ENCODE results near the gene CYP39A1. TPM values are rescaled to one million over a fixed set of nuclear protein-coding genes. Genes with fewer than 3 reads are reported as not detected.

Gene CYP39A1
- total RNA-seq, 1 experiment from 2014 or later: not detected

DNA sequence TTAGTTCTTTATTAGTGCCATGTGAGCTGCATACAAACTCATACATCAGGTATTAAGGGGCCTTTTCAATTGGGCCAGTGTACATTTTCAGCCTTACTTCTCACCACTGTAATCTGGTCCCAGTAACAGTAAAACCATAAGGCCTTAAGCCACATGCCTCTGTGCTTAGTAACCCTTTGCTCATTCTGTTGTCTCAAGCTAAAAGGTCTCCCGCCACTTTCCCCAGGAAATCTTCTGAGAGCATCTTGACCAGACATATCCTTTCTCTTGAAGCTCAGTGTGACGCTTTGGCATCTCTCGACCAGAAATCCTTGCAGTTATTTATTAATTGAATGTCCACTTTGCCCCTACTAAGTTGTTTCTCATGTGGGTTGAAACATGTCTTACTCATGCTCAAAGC lies 68.0 kb downstream of the CYP39A1 start:
- TF ChIP-seq, protein P1, sequence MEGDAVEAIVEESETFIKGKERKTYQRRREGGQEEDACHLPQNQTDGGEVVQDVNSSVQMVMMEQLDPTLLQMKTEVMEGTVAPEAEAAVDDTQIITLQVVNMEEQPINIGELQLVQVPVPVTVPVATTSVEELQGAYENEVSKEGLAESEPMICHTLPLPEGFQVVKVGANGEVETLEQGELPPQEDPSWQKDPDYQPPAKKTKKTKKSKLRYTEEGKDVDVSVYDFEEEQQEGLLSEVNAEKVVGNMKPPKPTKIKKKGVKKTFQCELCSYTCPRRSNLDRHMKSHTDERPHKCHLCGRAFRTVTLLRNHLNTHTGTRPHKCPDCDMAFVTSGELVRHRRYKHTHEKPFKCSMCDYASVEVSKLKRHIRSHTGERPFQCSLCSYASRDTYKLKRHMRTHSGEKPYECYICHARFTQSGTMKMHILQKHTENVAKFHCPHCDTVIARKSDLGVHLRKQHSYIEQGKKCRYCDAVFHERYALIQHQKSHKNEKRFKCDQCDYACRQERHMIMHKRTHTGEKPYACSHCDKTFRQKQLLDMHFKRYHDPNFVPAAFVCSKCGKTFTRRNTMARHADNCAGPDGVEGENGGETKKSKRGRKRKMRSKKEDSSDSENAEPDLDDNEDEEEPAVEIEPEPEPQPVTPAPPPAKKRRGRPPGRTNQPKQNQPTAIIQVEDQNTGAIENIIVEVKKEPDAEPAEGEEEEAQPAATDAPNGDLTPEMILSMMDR (conservative IDR thresholded peaks at IDR 0.05; ENCODE audit: low read depth, low read length): no peak
- no peak for TF ChIP-seq EZH2 (IDR thresholded peaks at IDR 0.05; ENCODE audit: borderline replicate concordance, low read depth, low read length, poor library complexity, severe bottlenecking)
- ChIA-PET CTCF (no interaction called here), POLR2A (ENCODE audit: low non-redundant PET) (no interaction called here)
- H3K4me3 ChIP-seq (ENCODE audit: low read depth, low read length, poor library complexity, severe bottlenecking): no peak overlapping the region
- no peaks in the 10 kb centered on the region for H3K9me3 ChIP-seq (ENCODE audit: low read depth, low read length, poor library complexity, severe bottlenecking)
- DNase-seq (ENCODE audit: low spot score): no peak
- intact Hi-C loops (cut with micrococcal nuclease; ENCODE audit: unreplicated experiment): no loop called here
- H3K27ac ChIP-seq (ENCODE audit: low read depth, low read length, poor library complexity, severe bottlenecking): no peak overlapping the region
- no peaks in the 10 kb centered on the region for H3K4me1 ChIP-seq (ENCODE audit: insufficient read depth, low read length, poor library complexity, severe bottlenecking)
- no peaks in the 10 kb centered on the region for H3K36me3 ChIP-seq (ENCODE audit: insufficient read depth, low read length, poor library complexity, severe bottlenecking)
- no TSS peak for BruUV-seq (replicated peaks)
- no peaks in the 10 kb centered on the region for H3K27me3 ChIP-seq (replicated peaks; ENCODE audit: insufficient read depth, low read depth, low read length, poor library complexity)

DNA sequence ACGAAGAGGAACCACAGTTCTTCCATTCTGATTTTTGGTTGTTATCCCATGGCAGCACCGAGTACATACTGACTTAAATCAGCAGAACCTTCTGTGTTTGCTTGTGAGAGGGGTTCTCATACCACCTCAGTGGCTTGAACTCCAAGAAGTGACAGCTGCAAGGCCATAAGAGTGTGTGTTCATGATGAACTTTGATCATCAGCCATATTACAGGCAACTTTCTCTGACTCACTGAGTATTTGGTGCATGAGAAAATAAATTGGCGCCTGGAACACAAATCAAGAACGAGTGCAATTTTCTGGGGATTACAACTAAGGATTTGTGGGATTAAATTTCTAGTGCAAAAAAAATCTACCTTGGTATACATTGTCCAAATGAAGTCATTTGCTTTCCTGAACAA lies 68.9 kb downstream of the CYP39A1 start:
- POLR2A ChIA-PET (ENCODE audit: low non-redundant PET): no interaction called here
- intact Hi-C loops (cut with micrococcal nuclease; ENCODE audit: unreplicated experiment): no loop called here
- TF ChIP-seq, protein P1 (conservative IDR thresholded peaks at IDR 0.05; ENCODE audit: low read depth, low read length): no peak
- TF ChIP-seq EZH2 (IDR thresholded peaks at IDR 0.05; ENCODE audit: borderline replicate concordance, low read depth, low read length, poor library complexity, severe bottlenecking): no peak
- H3K4me1 ChIP-seq (ENCODE audit: insufficient read depth, low read length, poor library complexity, severe bottlenecking): no peaks in the 10 kb centered on the region
- H3K4me3 ChIP-seq (ENCODE audit: low read depth, low read length, poor library complexity, severe bottlenecking): no peak overlapping the region
- DNase-seq (ENCODE audit: low spot score): no peak
- no peaks in the 10 kb centered on the region for H3K9me3 ChIP-seq (ENCODE audit: low read depth, low read length, poor library complexity, severe bottlenecking)
- BruUV-seq (replicated peaks): no TSS peak
- no peak overlapping the region for H3K27ac ChIP-seq (ENCODE audit: low read depth, low read length, poor library complexity, severe bottlenecking)
- H3K27me3 ChIP-seq (replicated peaks; ENCODE audit: insufficient read depth, low read depth, low read length, poor library complexity): no peaks in the 10 kb centered on the region
- CTCF ChIA-PET: no interaction called here
- no peaks in the 10 kb centered on the region for H3K36me3 ChIP-seq (ENCODE audit: insufficient read depth, low read length, poor library complexity, severe bottlenecking)

DNA sequence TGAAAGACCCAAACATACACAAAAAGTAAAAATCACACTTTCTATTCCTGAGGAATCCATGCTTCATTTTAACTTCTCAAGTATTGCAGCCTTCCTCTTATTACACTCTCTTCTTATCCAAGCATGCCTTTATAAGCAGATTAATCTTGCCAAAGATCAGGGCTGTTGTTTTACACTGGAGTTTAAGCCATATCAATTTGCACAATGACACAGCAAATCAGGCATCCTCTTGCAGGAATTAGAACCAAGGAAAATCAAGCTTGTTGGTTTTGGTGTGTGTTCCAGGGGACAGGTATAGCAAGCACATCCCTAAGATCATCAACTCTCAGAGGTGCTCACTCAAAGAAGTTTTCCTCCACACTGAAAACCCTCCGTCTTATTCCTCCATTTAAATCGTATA lies 69.5 kb downstream of the CYP39A1 start:
- intact Hi-C loops (cut with micrococcal nuclease; ENCODE audit: unreplicated experiment): no loop called here
- H3K36me3 ChIP-seq (ENCODE audit: insufficient read depth, low read length, poor library complexity, severe bottlenecking): no peaks in the 10 kb centered on the region
- TF ChIP-seq EZH2 (IDR thresholded peaks at IDR 0.05; ENCODE audit: borderline replicate concordance, low read depth, low read length, poor library complexity, severe bottlenecking): no peak
- TF ChIP-seq, protein P1 (conservative IDR thresholded peaks at IDR 0.05; ENCODE audit: low read depth, low read length): no peak
- no peak for DNase-seq (ENCODE audit: low spot score)
- no peak overlapping the region for H3K27ac ChIP-seq (ENCODE audit: low read depth, low read length, poor library complexity, severe bottlenecking)
- no peaks in the 10 kb centered on the region for H3K9me3 ChIP-seq (ENCODE audit: low read depth, low read length, poor library complexity, severe bottlenecking)
- POLR2A ChIA-PET (ENCODE audit: low non-redundant PET): no interaction called here
- no peaks in the 10 kb centered on the region for H3K27me3 ChIP-seq (replicated peaks; ENCODE audit: insufficient read depth, low read depth, low read length, poor library complexity)
- BruUV-seq (replicated peaks): no TSS peak
- no peaks in the 10 kb centered on the region for H3K4me1 ChIP-seq (ENCODE audit: insufficient read depth, low read length, poor library complexity, severe bottlenecking)
- H3K4me3 ChIP-seq (ENCODE audit: low read depth, low read length, poor library complexity, severe bottlenecking): no peak overlapping the region
- CTCF ChIA-PET: no interaction called here
